HG02870 (cell line): ENCODE data around the gene CAPN11.

Source experiments
- ATAC-seq: cut with Tn5 transposase; IDR thresholded peaks from one replicate; pipeline ENCODE4 v1.9.1; 2021; ENCODE audit warnings: mild to moderate bottlenecking, moderate library complexity; ENCODE audit not compliant: unreplicated experiment

CAPN11 gene

DNA sequence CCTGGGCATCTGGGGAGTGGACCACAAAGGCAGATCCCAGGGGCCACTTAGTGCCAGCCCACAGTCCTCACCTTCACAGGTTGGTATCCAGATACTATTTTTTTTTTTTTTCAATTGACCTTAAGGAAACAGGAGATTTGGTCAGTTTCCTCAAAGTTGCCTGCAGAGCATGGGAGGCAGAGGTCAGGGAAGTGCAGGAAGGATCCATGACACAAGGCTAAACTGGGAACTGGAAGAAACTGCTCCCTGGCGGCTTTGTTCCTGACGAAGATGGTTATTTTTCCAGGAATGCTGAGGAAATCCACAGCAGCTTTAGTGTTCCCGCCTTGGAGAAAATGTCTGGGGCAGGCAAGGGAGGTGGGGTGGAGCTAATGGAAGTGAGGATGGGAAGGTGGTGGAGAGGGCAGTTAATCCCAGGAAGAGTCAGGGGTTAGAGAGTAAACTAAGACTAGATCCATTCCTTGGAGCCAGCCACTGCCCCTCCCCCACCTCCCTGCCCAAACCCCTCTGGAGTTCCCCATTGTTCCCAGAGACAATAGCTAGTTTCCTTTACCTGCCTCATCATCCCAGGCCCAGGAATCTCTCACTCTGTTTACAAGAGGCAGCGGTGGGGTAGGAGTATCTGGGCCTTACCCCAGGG lies 43.8 kb downstream of the CAPN11 start:
- ATAC-seq, result no peak

DNA sequence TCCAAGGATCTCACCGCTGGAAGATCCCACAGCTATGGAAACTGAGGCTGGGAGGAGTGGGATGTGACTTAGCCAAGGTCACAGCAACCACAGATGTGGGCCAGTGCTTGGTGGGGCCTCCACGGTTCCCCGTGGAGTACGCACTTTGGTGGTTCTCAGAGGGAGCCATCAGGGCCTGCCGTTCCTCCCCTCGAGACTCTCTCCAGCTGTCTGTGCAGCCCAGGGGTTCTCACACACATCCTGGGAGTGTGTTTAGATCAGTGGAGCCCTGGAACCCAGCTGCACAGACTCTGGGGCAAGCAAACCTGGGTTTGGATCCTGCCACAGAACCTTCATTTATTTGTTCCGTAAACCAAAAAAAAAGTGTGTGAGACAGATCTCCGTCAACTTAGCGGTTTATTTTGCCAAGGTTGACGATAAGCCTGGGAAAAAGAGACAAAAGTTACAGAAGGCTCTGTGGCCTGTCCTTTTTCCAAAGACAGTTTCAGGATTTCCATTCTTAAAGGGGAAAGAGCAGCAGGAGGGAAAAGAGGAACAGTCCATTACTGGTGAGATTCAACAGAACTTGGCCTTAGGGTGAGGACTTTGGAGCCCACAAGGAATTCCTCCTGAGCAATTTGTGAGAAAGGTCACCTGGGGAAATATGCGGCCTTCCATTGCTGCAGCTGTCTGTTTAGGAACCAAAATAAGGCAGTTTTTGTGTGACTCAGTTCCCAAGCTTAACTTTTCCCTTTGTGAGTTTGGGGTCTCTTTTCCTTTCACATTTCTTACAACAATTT lies 44.5 kb downstream of the CAPN11 start:
- no peak for ATAC-seq

GRCh38 chr6:44203955-44204354 lies 45.3 kb downstream of the CAPN11 start:
- no peak for ATAC-seq

DNA sequence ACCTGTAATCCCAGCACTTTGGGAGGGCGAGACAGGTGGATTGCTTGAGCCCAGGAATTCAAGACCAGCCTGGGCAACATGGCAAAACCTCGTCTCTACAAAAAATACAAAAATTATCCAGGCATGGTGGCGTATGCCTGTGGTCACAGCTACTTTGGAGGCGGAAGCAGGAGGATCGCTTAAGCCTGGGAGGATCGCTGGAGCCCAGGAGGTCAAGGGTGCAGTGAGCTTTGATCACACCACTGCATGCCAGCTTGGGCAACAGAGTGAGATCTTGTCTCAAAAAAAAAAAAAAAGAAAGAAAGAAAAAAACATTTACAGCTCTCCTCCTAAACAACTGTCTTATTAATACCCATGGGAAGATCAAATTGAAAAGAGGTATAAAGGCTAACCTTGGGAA lies 49.3 kb downstream of the CAPN11 start:
- no peak for ATAC-seq

- no peak for ATAC-seq
Observed at GRCh38 chr6:44211284-44211683, 52.7 kb downstream of the CAPN11 start.

DNA sequence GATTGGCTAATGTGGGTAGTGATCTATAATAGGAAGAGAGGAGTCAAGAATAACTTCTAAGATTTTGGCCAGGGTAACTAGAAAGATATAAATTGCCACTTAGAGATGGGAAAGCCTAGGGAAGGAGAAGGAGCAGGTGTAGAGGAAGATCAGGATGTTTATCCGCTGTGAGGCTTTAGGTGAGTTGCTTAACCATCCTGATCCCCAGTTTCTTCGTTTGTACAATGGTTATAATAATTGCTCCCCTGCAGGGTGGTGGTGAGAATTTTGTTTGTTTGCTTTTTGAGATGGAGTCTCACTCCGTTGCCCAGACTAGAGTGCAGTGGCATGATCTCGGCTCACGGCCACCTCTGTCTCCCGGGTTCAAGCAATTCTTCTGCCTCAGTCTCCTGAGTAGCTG lies 55.7 kb downstream of the CAPN11 start:
- ATAC-seq, result no peak

DNA sequence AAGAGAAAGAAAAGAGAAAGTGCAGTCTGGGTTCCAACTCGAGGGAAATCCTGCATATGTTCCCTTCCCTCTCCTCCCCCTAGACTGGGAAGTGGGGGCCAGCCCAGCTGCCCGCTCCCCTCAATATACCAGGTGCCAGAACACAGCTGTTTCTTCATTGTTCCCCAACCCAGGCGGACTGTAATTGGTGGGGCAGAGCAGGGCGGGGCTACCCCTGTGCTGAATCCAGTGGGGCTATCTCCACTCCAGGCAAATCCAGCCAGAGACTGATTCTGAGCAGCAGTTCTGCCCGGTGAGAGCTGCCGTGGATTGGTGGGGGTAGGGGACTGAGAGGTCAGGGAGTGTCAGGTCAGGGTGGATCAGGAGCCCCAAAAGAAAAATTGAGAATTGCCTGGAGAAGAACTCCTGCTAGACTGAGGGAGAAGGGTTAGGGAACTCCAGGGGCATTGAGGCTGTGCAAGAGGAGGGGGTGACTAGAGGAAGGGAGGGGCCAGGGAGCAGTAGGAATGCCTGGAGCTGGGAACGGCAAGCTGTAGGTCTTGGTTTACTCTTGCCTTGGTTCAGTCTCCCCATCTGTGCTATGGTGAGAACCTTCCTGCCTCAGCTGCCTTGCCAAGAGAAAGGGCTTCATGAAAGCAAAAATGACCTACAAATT lies 58.2 kb downstream of the CAPN11 start, which contains the start of gene MYMX:
Gene MYMX (plus strand): TSS at position 250 of the 655 bp plus-strand sequence. CDS start 546 bp downstream, outside the sequence.
- no peak for ATAC-seq

DNA sequence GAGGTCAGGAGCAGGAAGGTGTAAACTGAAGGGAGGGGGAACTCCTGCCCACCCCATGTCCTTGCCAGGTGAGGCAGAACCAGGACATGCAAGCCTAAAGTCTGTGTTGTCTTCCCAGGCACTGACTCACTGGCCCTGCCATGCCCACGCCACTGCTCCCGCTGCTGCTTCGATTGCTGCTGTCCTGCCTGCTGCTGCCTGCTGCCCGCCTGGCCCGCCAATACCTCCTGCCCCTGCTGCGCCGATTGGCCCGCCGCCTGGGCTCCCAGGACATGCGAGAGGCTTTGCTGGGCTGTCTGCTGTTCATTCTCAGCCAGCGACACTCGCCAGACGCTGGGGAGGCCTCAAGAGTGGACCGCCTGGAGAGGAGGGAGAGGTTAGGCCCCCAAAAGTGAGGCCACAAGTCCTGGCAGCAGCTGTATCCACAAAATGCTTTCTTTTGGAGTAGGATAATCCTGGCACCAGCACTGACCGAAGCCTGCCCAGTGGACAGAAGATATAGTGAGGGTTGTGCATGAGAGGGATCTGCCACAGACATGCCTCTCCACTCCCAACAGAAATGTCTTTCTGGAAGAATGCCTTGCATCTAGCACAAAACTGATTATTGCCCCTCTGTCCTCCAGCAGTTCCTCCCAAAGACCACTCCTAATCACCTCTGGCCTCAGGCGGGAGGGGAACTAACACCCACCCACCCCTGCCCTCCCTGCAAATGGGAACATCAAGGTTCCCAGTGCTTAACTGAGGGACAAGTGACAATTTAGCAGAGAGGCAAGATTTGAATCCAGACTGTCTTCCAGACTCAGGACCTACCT lies 58.9 kb downstream of the CAPN11 start:
- no peak for ATAC-seq

GRCh38 chr6:44219053-44219814 lies 60.6 kb downstream of the CAPN11 start:
- peak; percentile 47 for ATAC-seq

DNA sequence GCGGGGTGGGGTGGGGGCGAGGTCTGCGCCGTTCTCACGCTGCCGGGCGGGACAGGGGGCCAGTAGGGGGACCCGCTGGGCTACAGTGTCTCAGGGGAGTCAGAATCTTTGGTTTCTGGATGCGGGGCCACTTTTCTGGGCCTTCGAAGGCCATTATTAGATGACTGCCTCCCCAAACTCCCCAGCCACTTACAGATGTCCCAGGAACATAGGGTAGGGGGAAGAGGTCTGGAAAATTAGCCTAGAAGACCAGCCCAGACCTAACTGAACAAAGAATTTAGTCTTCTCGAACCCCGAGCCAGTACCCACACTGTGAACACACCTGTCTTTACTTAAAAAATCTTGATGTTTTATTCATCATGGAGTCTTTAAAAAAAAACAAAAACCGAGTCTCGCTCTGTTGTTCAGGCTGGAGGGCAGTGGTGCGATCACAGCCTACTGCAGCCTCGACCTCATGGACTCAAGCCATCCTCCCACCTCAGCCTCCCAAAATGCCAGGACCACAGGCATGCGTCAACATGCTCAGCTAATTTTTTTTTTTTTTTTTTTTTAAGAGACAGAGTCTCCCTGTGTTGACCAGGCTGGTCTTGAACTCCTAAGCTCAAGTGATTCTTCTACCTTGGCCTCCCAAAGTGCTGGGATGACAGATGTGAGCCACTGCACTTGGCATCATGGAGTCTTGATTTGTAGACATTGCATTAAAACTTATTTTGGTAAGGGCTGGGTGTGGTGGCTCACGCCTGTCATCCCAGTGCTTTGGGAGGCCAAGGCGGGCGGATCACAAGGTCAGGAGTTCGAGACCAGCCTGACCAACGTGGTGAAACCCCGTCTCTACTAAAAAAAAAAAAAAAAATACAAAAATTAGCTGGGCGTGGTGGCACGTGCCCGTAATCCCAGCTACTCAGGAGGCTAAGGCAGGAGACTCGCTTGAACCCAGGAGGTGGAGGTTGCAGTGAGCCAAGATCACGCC lies 61.5 kb downstream of the CAPN11 start:
- no peak for ATAC-seq

GRCh38 chr6:44220913-44221290 lies 62.3 kb downstream of the CAPN11 start:
- ATAC-seq, result no peak

DNA sequence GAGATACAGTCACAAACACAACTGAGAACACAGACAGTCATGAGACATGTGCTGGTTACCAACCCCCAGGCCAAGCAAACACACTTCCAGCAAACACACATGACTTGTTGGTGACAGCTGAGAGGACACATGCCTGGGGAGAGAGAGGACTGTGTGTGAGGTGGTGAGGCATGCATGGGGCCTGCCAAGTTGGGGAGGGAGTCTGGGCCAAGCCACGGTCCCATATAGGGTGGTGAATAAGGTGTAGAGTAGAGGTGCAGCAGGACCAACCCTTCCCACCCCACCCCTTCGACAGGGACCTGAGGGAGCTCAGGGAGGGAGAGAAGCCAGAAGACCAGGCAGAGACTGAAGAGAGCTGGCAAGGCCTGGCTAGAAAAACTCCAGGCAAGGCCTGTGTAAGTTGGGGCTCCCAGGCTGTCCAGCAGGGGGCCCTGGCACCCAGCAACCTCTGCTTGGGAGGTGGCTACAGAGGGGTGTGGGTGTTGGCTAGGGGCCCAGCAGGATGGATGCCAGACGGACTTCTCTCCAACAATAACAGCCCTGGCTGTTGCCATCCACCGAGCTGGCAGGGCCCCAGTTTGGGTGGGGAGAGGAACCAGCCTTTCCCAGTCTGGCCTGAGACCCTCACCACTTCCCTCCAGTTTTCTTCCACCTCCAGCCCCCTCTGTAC lies 62.8 kb downstream of the CAPN11 start:
- no peak for ATAC-seq

- ATAC-seq, result no peak
Observed at GRCh38 chr6:44221961-44222335, 63.3 kb downstream of the CAPN11 start.

DNA sequence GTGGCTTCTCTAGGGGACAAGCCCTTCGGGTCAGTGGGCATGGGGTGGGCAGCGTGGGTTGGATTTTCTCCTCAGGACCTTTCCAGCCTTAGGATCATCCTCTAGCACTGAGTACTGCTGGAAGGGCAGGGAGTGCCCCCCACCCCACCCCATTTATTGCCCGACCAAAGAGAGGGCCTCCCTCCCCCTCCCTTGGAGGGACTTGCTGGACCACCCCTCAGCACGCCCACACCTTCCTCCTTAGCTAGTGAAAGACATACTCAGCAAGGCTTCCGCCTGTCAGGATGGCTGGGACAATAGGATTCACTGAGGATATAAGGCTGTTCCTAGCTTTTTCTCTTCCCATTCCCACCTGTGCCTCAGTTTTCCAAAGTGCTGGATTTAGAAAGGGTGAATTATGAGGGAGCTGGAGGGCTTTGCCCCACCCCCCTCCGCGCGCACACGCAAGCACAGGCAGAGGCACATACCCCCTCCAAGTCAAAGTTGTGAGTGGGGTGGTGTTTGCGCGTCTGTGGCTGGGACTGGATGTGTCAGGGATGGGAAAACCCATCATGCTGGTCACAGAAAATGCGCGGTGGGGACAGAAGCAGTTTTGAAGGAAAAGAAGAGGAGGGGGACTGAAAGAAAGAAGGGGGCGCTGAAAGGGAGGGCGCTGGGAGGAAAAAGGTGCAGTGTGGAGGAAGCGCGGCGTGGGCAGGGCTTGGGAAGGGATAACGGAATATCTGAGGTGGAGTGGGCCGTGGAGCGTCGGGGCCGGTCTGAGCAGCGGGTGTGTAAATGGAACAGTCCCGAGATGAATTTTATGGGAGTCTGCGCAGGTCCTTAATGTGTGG lies 64.1 kb downstream of the CAPN11 start:
- ATAC-seq, result no peak

- ATAC-seq, result no peak
Observed at GRCh38 chr6:44223319-44224028, 64.9 kb downstream of the CAPN11 start, which contains the start of gene SLC29A1. Gene SLC29A1, plus strand, starts transcription at chr6:44223595. Its CDS starts 3,719 bp downstream, at chr6:44227314.

DNA sequence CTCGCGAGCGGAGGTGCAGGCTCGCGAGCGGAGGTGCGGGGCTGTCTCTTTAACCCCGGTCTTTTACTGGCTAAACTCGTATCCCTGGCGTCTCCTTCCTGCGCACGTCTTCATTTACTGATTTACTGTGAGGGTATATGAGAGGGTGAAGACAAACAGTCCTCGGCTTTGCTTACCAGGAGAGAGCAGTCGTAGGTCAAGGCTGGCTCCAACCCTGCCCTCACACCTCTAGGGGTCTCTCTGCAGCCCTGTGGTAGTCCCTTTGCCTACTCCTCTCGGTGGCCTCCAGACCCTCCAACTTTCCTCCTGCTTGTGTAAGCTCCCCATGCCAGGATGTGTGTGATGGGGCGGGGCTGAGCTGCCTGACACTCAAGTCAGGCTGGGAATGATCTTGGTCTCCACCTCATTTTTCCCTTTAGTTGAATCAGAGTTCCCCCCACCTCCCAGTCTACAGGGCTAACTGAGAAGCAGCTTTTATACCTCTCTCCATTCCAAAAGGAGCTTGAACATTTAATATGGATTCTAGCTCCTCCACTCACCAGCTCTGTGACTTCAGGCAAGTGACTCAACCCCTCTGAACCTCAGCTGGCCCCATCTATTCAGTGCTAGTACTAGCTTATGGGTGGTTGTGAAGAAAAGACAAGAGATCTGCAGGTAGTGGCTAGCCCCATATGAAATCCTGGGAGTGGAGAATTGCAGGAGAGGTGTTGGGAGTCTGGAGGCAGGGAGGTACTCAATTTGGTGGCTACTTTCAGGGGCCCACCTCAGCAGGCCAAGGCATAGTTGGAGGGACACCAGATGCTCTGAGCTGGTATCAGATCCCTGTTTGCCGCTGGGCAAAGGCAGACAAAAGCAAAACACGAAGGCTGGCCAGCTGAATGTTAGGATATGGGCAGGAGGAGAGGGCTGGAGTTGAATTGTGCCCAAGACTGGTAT lies 65.7 kb downstream of the CAPN11 start:
- ATAC-seq, result no peak
